ENCODE results near the gene CAPN12. TPM values are rescaled to one million over a fixed set of nuclear protein-coding genes. Genes with fewer than 3 reads are reported as not detected.

The CAPN12 gene
- total and polyA plus RNA-seq, 2 experiments from 2014 or later, result 19.1 to 20.5 TPM

- Histone ChIP-seq H3K4me1 (ENCODE audit: insufficient read depth) (no peaks in the 10 kb centered on the region), H3K4me2 (peak overlapping the region; percentile 54), H3K79me2 (replicated peaks; ENCODE audit: insufficient read depth) (no peaks in the 10 kb centered on the region), H3K36me3 (ENCODE audit: insufficient read depth) (no peaks in the 10 kb centered on the region), H2AFZ (peak overlapping the region; percentile 90; the same call in 1 of the 2 replicates), H3K4me3 (peak overlapping the region; percentile 49), H3F3A (replicated peaks; ENCODE audit: low read depth) (peaks cover 4% of the 10 kb centered on the region; the same call in 1 of the 2 replicates), H3K9me2 (ENCODE audit: insufficient read depth) (no peaks in the 10 kb centered on the region), H4K20me1 (replicated peaks; ENCODE audit: insufficient read depth) (no peaks in the 10 kb centered on the region), H3K27ac (ENCODE audit: low read depth) (no peak overlapping the region), H3K27me3 (ENCODE audit: insufficient read depth) (0 out of 2 replicates have a peak, but pooled peaks cover 4% of the 10 kb centered on the region)
- Mint-ChIP-seq H3K4me1 (peaks cover 4% of the 10 kb centered on the region; the same call in 2 of the 3 replicates), H3K27ac (no peak overlapping the region), H3K36me3 (ENCODE audit: low read depth) (no peaks in the 10 kb centered on the region; the same call in 2 of the 3 replicates), H3K4me3 (peak overlapping the region; percentile 39), H3K27me3 (ENCODE audit: insufficient read depth, low read depth, poor library complexity) (no peaks in the 10 kb centered on the region), H3K9me3 (no peaks in the 10 kb centered on the region; the same call in 2 of the 3 replicates)
- peak; percentile 79 for DNase-seq (ENCODE audit: low spot score)
- TF ChIP-seq CTCF (conservative IDR thresholded peaks at IDR 0.05; ENCODE audit: low read depth in 2 of 2) (peak; percentile 52 to 77), ZNF331 (CRISPR knock-in tag; IDR thresholded peaks at IDR 0.05; ENCODE audit: low read depth) (no peak), NANOG (IDR thresholded peaks at IDR 0.05; ENCODE audit: borderline replicate concordance) (no peak), EZH2phosphoT487 (IDR thresholded peaks at IDR 0.05; ENCODE audit: unreplicated experiment) (no peak), POLR2AphosphoS5 (IDR thresholded peaks at IDR 0.05; ENCODE audit: low read depth) (peak; percentile 53; the same call in 1 of the 2 replicates), JUNB (IDR thresholded peaks at IDR 0.05; ENCODE audit: unreplicated experiment) (no peak)
- peak; percentile 81 for ATAC-seq
These were observed 25.4 kb upstream of the CAPN12 start for GRCh38 chr19:38769635-38770211.

GRCh38 chr19:38766276-38767047, 22.2 kb upstream of the CAPN12 start:
- no peak overlapping the region for H3K27ac ChIP-seq (ENCODE audit: low read depth)
- no peak overlapping the region for H3K27ac Mint-ChIP-seq
- H3K4me2 ChIP-seq, result no peak overlapping the region
- peaks cover 4% of the 10 kb centered on the region; the same call in 1 of the 2 replicates for H3F3A ChIP-seq (replicated peaks; ENCODE audit: low read depth)
- no peaks in the 10 kb centered on the region for H3K36me3 ChIP-seq (ENCODE audit: insufficient read depth)
- H3K79me2 ChIP-seq (replicated peaks; ENCODE audit: insufficient read depth), result no peaks in the 10 kb centered on the region
- H3K9me3 Mint-ChIP-seq, result no peaks in the 10 kb centered on the region
- H3K4me3 ChIP-seq, result no peak overlapping the region
- peaks cover 3% of the 10 kb centered on the region for H3K27me3 Mint-ChIP-seq (ENCODE audit: insufficient read depth, low read depth, poor library complexity)
- no peaks in the 10 kb centered on the region for H3K9me2 ChIP-seq (ENCODE audit: insufficient read depth)
- H3K27me3 ChIP-seq (ENCODE audit: insufficient read depth), result 0 out of 2 replicates have a peak, but pooled peaks cover 4% of the 10 kb centered on the region
- H2AFZ ChIP-seq, result no peak overlapping the region
- no peaks in the 10 kb centered on the region for H4K20me1 ChIP-seq (replicated peaks; ENCODE audit: insufficient read depth)
- ATAC-seq (no peak), DNase-seq (ENCODE audit: low spot score) (no peak)
- H3K4me1 Mint-ChIP-seq, result peaks cover 4% of the 10 kb centered on the region; the same call in 2 of the 3 replicates
- H3K4me1 ChIP-seq (ENCODE audit: insufficient read depth), result no peaks in the 10 kb centered on the region
- H3K4me3 Mint-ChIP-seq, result no peak overlapping the region; the same call in 2 of the 3 replicates
- no peaks in the 10 kb centered on the region; the same call in 2 of the 3 replicates for H3K36me3 Mint-ChIP-seq (ENCODE audit: low read depth)
- TF ChIP-seq ETS1 (IDR thresholded peaks at IDR 0.05) (no peak), REST (IDR thresholded peaks at IDR 0.05; ENCODE audit: unreplicated experiment) (no peak)
